ENCODE results near the gene ACP7.

DNA sequence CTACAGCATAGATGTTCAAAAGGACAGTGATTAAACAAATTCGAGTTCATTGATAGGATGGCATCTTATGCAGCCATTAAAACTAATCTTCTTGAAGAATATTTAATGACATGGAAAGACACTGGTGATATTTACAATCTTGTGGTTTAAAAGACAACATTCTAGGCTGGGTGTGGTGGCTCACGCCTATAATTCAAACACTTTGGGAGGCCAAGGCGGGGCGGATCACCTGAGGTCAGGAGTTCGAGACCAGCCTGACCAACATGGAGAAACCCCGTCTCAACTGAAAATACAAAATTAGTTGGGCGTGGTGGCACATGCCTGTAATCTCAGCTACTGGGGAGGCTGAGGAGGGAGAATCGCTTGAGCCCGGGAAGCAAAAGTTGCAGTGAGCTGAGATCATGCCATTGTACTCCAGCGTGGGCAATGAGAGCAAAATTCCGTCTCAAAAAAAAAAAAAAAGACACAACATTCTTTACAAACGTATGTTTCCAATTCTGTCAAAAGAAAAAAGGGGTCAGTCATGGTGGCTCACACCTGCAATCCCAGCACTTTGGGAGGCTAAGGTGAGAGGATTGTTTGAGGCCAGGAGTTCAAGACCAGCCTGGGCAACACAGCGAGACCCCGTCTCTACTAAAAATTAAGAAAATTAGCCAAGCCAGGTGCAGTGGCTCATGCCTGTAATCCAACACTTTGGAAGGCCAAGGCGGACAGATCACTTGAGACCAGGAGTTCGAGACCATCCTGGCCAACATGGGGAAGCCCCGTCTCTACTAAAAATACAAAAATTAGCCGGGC lies 39.0 kb downstream of the ACP7 start:
- TF ChIP-seq, protein P1, sequence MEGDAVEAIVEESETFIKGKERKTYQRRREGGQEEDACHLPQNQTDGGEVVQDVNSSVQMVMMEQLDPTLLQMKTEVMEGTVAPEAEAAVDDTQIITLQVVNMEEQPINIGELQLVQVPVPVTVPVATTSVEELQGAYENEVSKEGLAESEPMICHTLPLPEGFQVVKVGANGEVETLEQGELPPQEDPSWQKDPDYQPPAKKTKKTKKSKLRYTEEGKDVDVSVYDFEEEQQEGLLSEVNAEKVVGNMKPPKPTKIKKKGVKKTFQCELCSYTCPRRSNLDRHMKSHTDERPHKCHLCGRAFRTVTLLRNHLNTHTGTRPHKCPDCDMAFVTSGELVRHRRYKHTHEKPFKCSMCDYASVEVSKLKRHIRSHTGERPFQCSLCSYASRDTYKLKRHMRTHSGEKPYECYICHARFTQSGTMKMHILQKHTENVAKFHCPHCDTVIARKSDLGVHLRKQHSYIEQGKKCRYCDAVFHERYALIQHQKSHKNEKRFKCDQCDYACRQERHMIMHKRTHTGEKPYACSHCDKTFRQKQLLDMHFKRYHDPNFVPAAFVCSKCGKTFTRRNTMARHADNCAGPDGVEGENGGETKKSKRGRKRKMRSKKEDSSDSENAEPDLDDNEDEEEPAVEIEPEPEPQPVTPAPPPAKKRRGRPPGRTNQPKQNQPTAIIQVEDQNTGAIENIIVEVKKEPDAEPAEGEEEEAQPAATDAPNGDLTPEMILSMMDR (IDR thresholded peaks at IDR 0.05), result no peak
- no peak for TF ChIP-seq POLR2A (IDR thresholded peaks at IDR 0.05)

All from lower leg skin (tissue), 3 donors.